ENCODE results near the gene GID8. TPM values are rescaled to one million over a fixed set of nuclear protein-coding genes. Genes with fewer than 3 reads are reported as not detected.

The GID8 gene
- total and polyA plus RNA-seq, 2 experiments from 2014 or later, result 41.8 to 106 TPM

GRCh38 chr20:62922451-62922921 lies 15.5 kb upstream of the GID8 start:
- Mint-ChIP-seq H3K36me3 (ENCODE audit: low read depth) (peaks cover 11% of the 10 kb centered on the region; the same call in 2 of the 3 replicates), H3K4me3 (peak overlapping the region; percentile 16; the same call in 1 of the 3 replicates)
- peaks cover 72% of the 10 kb centered on the region for H4K20me1 ChIP-seq (replicated peaks; ENCODE audit: insufficient read depth)

More at GRCh38 chr20:62922451-62922921, 15.5 kb upstream of the GID8 start:
- no peak for ATAC-seq
- Mint-ChIP-seq H3K27ac (peak overlapping the region; percentile 35), H3K4me1 (peaks cover 65% of the 10 kb centered on the region), H3K27me3 (ENCODE audit: insufficient read depth, low read depth, poor library complexity) (peaks cover 21% of the 10 kb centered on the region), H3K9me3 (no peaks in the 10 kb centered on the region; the same call in 2 of the 3 replicates)
- H3K27me3 ChIP-seq (ENCODE audit: insufficient read depth), result no peaks in the 10 kb centered on the region
- H3K36me3 ChIP-seq (ENCODE audit: insufficient read depth), result peaks cover 2% of the 10 kb centered on the region; the same call in 1 of the 2 replicates
- TF ChIP-seq NANOG (IDR thresholded peaks at IDR 0.05; ENCODE audit: borderline replicate concordance) (no peak), CREB1 (CRISPR knock-in tag; IDR thresholded peaks at IDR 0.05; ENCODE audit: low read depth) (no peak), ZNF114 (CRISPR knock-in tag; IDR thresholded peaks at IDR 0.05) (no peak), ETS1 (IDR thresholded peaks at IDR 0.05) (no peak), STAT1 (IDR thresholded peaks at IDR 0.05; ENCODE audit: unreplicated experiment) (no peak), JUNB (IDR thresholded peaks at IDR 0.05; ENCODE audit: unreplicated experiment) (no peak), POLR2AphosphoS5 (IDR thresholded peaks at IDR 0.05; ENCODE audit: low read depth) (no peak), ZNF331 (CRISPR knock-in tag; IDR thresholded peaks at IDR 0.05; ENCODE audit: low read depth) (no peak), CTCF (conservative IDR thresholded peaks at IDR 0.05; ENCODE audit: low read depth in 2 of 2) (no peak), EZH2 (IDR thresholded peaks at IDR 0.05; ENCODE audit: low read depth, unreplicated experiment) (no peak)
- TF ChIP-seq, protein P1, sequence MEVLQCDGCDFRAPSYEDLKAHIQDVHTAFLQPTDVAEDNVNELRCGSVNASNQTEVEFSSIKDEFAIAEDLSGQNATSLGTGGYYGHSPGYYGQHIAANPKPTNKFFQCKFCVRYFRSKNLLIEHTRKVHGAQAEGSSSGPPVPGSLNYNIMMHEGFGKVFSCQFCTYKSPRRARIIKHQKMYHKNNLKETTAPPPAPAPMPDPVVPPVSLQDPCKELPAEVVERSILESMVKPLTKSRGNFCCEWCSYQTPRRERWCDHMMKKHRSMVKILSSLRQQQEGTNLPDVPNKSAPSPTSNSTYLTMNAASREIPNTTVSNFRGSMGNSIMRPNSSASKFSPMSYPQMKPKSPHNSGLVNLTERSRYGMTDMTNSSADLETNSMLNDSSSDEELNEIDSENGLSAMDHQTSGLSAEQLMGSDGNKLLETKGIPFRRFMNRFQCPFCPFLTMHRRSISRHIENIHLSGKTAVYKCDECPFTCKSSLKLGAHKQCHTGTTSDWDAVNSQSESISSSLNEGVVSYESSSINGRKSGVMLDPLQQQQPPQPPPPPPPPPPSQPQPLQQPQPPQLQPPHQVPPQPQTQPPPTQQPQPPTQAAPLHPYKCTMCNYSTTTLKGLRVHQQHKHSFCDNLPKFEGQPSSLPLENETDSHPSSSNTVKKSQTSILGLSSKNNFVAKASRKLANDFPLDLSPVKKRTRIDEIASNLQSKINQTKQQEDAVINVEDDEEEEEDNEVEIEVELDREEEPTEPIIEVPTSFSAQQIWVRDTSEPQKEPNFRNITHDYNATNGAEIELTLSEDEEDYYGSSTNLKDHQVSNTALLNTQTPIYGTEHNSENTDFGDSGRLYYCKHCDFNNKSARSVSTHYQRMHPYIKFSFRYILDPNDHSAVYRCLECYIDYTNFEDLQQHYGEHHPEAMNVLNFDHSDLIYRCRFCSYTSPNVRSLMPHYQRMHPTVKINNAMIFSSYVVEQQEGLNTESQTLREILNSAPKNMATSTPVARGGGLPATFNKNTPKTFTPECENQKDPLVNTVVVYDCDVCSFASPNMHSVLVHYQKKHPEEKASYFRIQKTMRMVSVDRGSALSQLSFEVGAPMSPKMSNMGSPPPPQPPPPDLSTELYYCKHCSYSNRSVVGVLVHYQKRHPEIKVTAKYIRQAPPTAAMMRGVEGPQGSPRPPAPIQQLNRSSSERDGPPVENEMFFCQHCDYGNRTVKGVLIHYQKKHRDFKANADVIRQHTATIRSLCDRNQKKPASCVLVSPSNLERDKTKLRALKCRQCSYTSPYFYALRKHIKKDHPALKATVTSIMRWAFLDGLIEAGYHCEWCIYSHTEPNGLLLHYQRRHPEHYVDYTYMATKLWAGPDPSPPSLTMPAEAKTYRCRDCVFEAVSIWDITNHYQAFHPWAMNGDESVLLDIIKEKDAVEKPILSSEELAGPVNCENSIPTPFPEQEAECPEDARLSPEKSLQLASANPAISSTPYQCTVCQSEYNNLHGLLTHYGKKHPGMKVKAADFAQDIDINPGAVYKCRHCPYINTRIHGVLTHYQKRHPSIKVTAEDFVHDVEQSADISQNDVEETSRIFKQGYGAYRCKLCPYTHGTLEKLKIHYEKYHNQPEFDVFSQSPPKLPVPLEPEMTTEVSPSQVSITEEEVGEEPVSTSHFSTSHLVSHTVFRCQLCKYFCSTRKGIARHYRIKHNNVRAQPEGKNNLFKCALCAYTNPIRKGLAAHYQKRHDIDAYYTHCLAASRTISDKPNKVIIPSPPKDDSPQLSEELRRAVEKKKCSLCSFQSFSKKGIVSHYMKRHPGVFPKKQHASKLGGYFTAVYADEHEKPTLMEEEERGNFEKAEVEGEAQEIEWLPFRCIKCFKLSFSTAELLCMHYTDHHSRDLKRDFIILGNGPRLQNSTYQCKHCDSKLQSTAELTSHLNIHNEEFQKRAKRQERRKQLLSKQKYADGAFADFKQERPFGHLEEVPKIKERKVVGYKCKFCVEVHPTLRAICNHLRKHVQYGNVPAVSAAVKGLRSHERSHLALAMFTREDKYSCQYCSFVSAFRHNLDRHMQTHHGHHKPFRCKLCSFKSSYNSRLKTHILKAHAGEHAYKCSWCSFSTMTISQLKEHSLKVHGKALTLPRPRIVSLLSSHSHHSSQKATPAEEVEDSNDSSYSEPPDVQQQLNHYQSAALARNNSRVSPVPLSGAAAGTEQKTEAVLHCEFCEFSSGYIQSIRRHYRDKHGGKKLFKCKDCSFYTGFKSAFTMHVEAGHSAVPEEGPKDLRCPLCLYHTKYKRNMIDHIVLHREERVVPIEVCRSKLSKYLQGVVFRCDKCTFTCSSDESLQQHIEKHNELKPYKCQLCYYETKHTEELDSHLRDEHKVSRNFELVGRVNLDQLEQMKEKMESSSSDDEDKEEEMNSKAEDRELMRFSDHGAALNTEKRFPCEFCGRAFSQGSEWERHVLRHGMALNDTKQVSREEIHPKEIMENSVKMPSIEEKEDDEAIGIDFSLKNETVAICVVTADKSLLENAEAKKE (CRISPR knock-in tag; IDR thresholded peaks at IDR 0.05), result no peak
- TF ChIP-seq, protein P2, sequence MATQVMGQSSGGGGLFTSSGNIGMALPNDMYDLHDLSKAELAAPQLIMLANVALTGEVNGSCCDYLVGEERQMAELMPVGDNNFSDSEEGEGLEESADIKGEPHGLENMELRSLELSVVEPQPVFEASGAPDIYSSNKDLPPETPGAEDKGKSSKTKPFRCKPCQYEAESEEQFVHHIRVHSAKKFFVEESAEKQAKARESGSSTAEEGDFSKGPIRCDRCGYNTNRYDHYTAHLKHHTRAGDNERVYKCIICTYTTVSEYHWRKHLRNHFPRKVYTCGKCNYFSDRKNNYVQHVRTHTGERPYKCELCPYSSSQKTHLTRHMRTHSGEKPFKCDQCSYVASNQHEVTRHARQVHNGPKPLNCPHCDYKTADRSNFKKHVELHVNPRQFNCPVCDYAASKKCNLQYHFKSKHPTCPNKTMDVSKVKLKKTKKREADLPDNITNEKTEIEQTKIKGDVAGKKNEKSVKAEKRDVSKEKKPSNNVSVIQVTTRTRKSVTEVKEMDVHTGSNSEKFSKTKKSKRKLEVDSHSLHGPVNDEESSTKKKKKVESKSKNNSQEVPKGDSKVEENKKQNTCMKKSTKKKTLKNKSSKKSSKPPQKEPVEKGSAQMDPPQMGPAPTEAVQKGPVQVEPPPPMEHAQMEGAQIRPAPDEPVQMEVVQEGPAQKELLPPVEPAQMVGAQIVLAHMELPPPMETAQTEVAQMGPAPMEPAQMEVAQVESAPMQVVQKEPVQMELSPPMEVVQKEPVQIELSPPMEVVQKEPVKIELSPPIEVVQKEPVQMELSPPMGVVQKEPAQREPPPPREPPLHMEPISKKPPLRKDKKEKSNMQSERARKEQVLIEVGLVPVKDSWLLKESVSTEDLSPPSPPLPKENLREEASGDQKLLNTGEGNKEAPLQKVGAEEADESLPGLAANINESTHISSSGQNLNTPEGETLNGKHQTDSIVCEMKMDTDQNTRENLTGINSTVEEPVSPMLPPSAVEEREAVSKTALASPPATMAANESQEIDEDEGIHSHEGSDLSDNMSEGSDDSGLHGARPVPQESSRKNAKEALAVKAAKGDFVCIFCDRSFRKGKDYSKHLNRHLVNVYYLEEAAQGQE (IDR thresholded peaks at IDR 0.05; ENCODE audit: unreplicated experiment), result no peak
- peaks cover 51% of the 10 kb centered on the region for H3F3A ChIP-seq (replicated peaks; ENCODE audit: low read depth)
- peak overlapping the region; percentile 97 for H3K4me2 ChIP-seq
- no peak for DNase-seq (ENCODE audit: low spot score)
- peaks cover 78% of the 10 kb centered on the region for H3K4me1 ChIP-seq (ENCODE audit: insufficient read depth)
- H3K79me2 ChIP-seq (replicated peaks; ENCODE audit: insufficient read depth), result peaks cover 98% of the 10 kb centered on the region
- peak overlapping the region; percentile 57; the same call in 1 of the 2 replicates for H3K27ac ChIP-seq (ENCODE audit: low read depth)
- H3K4me3 ChIP-seq, result peak overlapping the region; percentile 95
- H3K9me2 ChIP-seq (ENCODE audit: insufficient read depth), result no peaks in the 10 kb centered on the region
- no peak overlapping the region for H2AFZ ChIP-seq

Data from GM23338 (cell line).